IMR-90 (cell line): ENCODE measurements around the gene ACAA2. TPM values are rescaled to one million over a fixed set of nuclear protein-coding genes. Genes with fewer than 3 reads are reported as not detected.

Source experiments
- ATAC-seq: fragments of 200-7000 bp; cut with Tn5 transposase; 2 replicates; pipeline ENCODE4 v1.9.1; 2020; ENCODE audit warnings: low read depth, mild to moderate bottlenecking, moderate library complexity
- BruUV-seq: library from RNA; stranded (reverse); fragments of 400-500 nt; replicated peaks from 2 replicates; lab custom pipeline; 2021; lab: Mats Ljungman, UMichigan
- CTCF ChIA-PET: fragments of 300-600 bp; formaldehyde crosslinking; extraction: SDS; loops from one replicate; lab custom pipeline; 2021; ENCODE audit warnings: antibody characterized with exemption; lab: Yijun Ruan, JAX
- POLR2A ChIA-PET: fragments of 300-600 bp; sonication (Branson Sonifier 250); formaldehyde crosslinking; loops from one replicate; lab custom pipeline; 2022; ENCODE audit warnings: antibody characterized with exemption; ENCODE audit not compliant: unreplicated experiment; lab: Charles Lee
- DNase-seq: peaks from one replicate; pipeline ENCODE4 v3.0.0; 2013
- H2AFZ ChIP-seq: replicated peaks from 2 replicates; pipeline ENCODE3; 2013; ENCODE audit warnings: low read length, mild to moderate bottlenecking; ENCODE audit not compliant: poor library complexity
- H2AK5ac ChIP-seq: 2 replicates; pipeline ENCODE4 v1.6.1; 2013; ENCODE audit warnings: low read depth, low read length, inconsistent platforms
- H2AK9ac ChIP-seq: replicated peaks from 2 replicates; pipeline ENCODE3; 2013; ENCODE audit warnings: mild to moderate bottlenecking, low read depth, low read length, moderate library complexity; ENCODE audit not compliant: poor library complexity
- H2BK120ac ChIP-seq: 2 replicates; pipeline ENCODE4 v1.6.1; 2013; ENCODE audit warnings: low read depth, low read length, inconsistent platforms
- H2BK15ac ChIP-seq: 3 replicates; pipeline ENCODE4 v1.6.1; 2013; ENCODE audit warnings: low read depth, low read length, inconsistent platforms
- H2BK20ac ChIP-seq: 2 replicates; pipeline ENCODE4 v1.6.1; 2013; ENCODE audit warnings: low read depth, mild to moderate bottlenecking, inconsistent platforms, low read length, moderate library complexity
- H2BK5ac ChIP-seq: 2 replicates; pipeline ENCODE4 v1.6.1; 2013; ENCODE audit warnings: mild to moderate bottlenecking, low read depth, low read length, inconsistent platforms; ENCODE audit not compliant: poor library complexity, severe bottlenecking
- H3K14ac ChIP-seq: replicated peaks from 2 replicates; pipeline ENCODE4 v1.6.1; 2013; ENCODE audit warnings: low read depth, low read length, inconsistent platforms
- H3K18ac ChIP-seq: 2 replicates; pipeline ENCODE4 v1.6.1; 2013; ENCODE audit warnings: low read depth, low read length, control low read depth
- H3K23ac ChIP-seq: 2 replicates; pipeline ENCODE4 v1.6.1; 2013; ENCODE audit warnings: low read depth, low read length, inconsistent platforms
- H3K27ac ChIP-seq: 2 replicates; pipeline ENCODE4 v1.5.1; 2013; ENCODE audit warnings: mild to moderate bottlenecking, control low read depth, low read length; ENCODE audit not compliant: insufficient read depth
- H3K27me3 ChIP-seq: 2 replicates; pipeline ENCODE4 v1.6.1; 2013; ENCODE audit warnings: low read length; ENCODE audit not compliant: control insufficient read depth, insufficient read depth
- H3K36me3 ChIP-seq: 2 replicates; pipeline ENCODE4 v1.6.1; 2013; ENCODE audit warnings: low read length, mixed read lengths; ENCODE audit not compliant: control insufficient read depth, insufficient read depth
- H3K4ac ChIP-seq: 2 replicates; pipeline ENCODE4 v1.6.1; 2013; ENCODE audit warnings: low read depth, low read length, inconsistent platforms
- H3K4me1 ChIP-seq: 2 replicates; pipeline ENCODE4 v1.6.1; 2013; ENCODE audit warnings: low read length, mixed read lengths; ENCODE audit not compliant: control insufficient read depth, insufficient read depth
- H3K4me2 ChIP-seq: 2 replicates; pipeline ENCODE4 v1.6.1; 2013; ENCODE audit warnings: low read depth, mild to moderate bottlenecking, control low read depth, low read length, moderate library complexity
- H3K4me3 ChIP-seq: 2 replicates; pipeline ENCODE4 v1.5.1; 2013; ENCODE audit warnings: low read depth, mild to moderate bottlenecking, control low read depth, low read length, moderate library complexity; ENCODE audit not compliant: insufficient read depth
- H3K56ac ChIP-seq: 2 replicates; pipeline ENCODE4 v1.6.1; 2013; ENCODE audit warnings: low read length, inconsistent platforms; ENCODE audit not compliant: insufficient read depth; ENCODE audit errors: extremely low read depth
- H3K79me1 ChIP-seq, 2 experiments: 2 replicates each; pipeline ENCODE4 v1.6.1; 2013; ENCODE audit warnings: low read length in 2 of 2, inconsistent platforms in 1 of 2, low read depth in 1 of 2
- H3K9ac ChIP-seq: 2 replicates; pipeline ENCODE4 v1.6.1; 2013; ENCODE audit warnings: low read depth, low read length, control low read depth
- H3K9me1 ChIP-seq: 2 replicates; pipeline ENCODE4 v1.6.1; 2013; ENCODE audit warnings: low read length, inconsistent platforms; ENCODE audit not compliant: insufficient read depth
- H3K9me3 ChIP-seq: 2 replicates; pipeline ENCODE4 v1.6.1; 2013; ENCODE audit warnings: low read length; ENCODE audit not compliant: control insufficient read depth, insufficient read depth
- H4K20me1 ChIP-seq: 2 replicates; pipeline ENCODE4 v1.6.1; 2013; ENCODE audit warnings: low read length, inconsistent platforms; ENCODE audit not compliant: insufficient read depth
- H4K5ac ChIP-seq: 2 replicates; pipeline ENCODE4 v1.6.1; 2013; ENCODE audit warnings: mild to moderate bottlenecking, low read depth, low read length, control low read depth
- H4K8ac ChIP-seq, 2 experiments: 2 replicates each; pipeline ENCODE4 v1.6.1; 2013; ENCODE audit warnings: low read depth in 2 of 2, low read length in 2 of 2, control low read depth in 1 of 2, inconsistent platforms in 1 of 2
- H4K91ac ChIP-seq: 2 replicates; pipeline ENCODE4 v1.6.1; 2013; ENCODE audit warnings: low read depth, low read length, inconsistent platforms; ENCODE audit not compliant: insufficient read depth
- BHLHE40 ChIP-seq: fragments of 150-350 bp; IDR thresholded peaks from 2 replicates; pipeline ENCODE4 v1.6.1; 2016; ENCODE audit warnings: mild to moderate bottlenecking, low read depth, low read length
- CEBPB ChIP-seq: IDR thresholded peaks from 2 replicates; pipeline ENCODE4 v1.6.1; 2012; ENCODE audit warnings: low read depth, low read length, improper control_type of control experiment
- CHD1 ChIP-seq: IDR thresholded peaks from 2 replicates; pipeline ENCODE4 v1.6.1; 2012; ENCODE audit warnings: low read depth, low read length, improper control_type of control experiment
- CTCF ChIP-seq: conservative IDR thresholded peaks from 2 replicates; pipeline ENCODE4 v1.5.1; 2012; ENCODE audit warnings: mild to moderate bottlenecking, low read depth, low read length, improper control_type of control experiment
- ELK1 ChIP-seq: fragments of 150-350 bp; IDR thresholded peaks from 2 replicates; pipeline ENCODE4 v1.6.1; 2016; ENCODE audit warnings: low read depth, mild to moderate bottlenecking, low read length, moderate library complexity, borderline replicate concordance
- FOS ChIP-seq: fragments of 150-350 bp; IDR thresholded peaks from 2 replicates; pipeline ENCODE4 v1.6.1; 2016; ENCODE audit warnings: low read depth, low read length
- MAFK ChIP-seq: IDR thresholded peaks from 2 replicates; pipeline ENCODE4 v1.6.1; 2012; ENCODE audit warnings: low read depth, low read length, improper control_type of control experiment
- MAZ ChIP-seq: IDR thresholded peaks from 2 replicates; pipeline ENCODE4 v1.6.1; 2012; ENCODE audit warnings: low read depth, mild to moderate bottlenecking, low read length, improper control_type of control experiment, moderate library complexity, borderline replicate concordance
- MXI1 ChIP-seq: IDR thresholded peaks from 2 replicates; pipeline ENCODE4 v1.6.1; 2012; ENCODE audit warnings: low read depth, mild to moderate bottlenecking, low read length, moderate library complexity, borderline replicate concordance
- NFE2L2 ChIP-seq: fragments of 150-350 bp; IDR thresholded peaks from 2 replicates; pipeline ENCODE4 v1.6.1; 2016; ENCODE audit warnings: low read depth, mild to moderate bottlenecking, low read length
- POLR2A ChIP-seq: IDR thresholded peaks from 2 replicates; pipeline ENCODE4 v1.6.1; 2012; ENCODE audit warnings: mild to moderate bottlenecking, low read depth, low read length
- RAD21 ChIP-seq: IDR thresholded peaks from 2 replicates; pipeline ENCODE4 v1.6.1; 2012; ENCODE audit warnings: low read length, improper control_type of control experiment
- RCOR1 ChIP-seq: IDR thresholded peaks from 2 replicates; pipeline ENCODE4 v1.6.1; 2012; ENCODE audit warnings: mild to moderate bottlenecking, low read length, improper control_type of control experiment; ENCODE audit not compliant: insufficient replicate concordance
- RFX5 ChIP-seq: IDR thresholded peaks from 2 replicates; pipeline ENCODE4 v1.8.0; 2012; ENCODE audit warnings: low read depth, mild to moderate bottlenecking, low read length, moderate library complexity
- SMC3 ChIP-seq: fragments of 150-350 bp; IDR thresholded peaks from 2 replicates; pipeline ENCODE4 v1.6.1; 2016; ENCODE audit warnings: low read depth, mild to moderate bottlenecking, antibody characterized with exemption, low read length, moderate library complexity
- USF2 ChIP-seq: fragments of 150-350 bp; IDR thresholded peaks from 2 replicates; pipeline ENCODE4 v1.6.1; 2017; ENCODE audit warnings: mild to moderate bottlenecking, antibody characterized with exemption, low read length, low read depth
- WGBS, 2 experiments: methylation state at CpG; one replicate each; pipeline versions ENCODE4 v1.1.5 to v1.1.7; 2013; ENCODE audit warnings: missing lambda C conversion rate in 2 of 2; ENCODE audit not compliant: insufficient read length in 1 of 2; ENCODE audit errors: extremely low coverage in 2 of 2; 5-methylcytosine and 5-hydroxymethylcytosine counted together
- dilution Hi-C: fragments of 300-500 bp; cut with HindIII; formaldehyde crosslinking; loops from one replicate; pipeline ENCODE4 v1.14.3; 2018; ENCODE audit warnings: low sequenced_read_pairs; ENCODE audit not compliant: unreplicated experiment
- in situ Hi-C: fragments of 300-500 bp; cut with MboI; formaldehyde crosslinking; loops from 3 replicates; pipeline ENCODE4 v1.14.3; 2019; ENCODE audit warnings: low sequenced_read_pairs, inconsistent platforms, mixed read lengths
- intact Hi-C: fragments of 100-400 bp; cut with micrococcal nuclease; formaldehyde crosslinking; loops from 2 replicates; pipeline ENCODE4 v1.10.0; 2022
- polyA plus RNA-seq, 3 experiments: library from polyadenylated mRNA; depleted of rRNA; stranded (reverse); fragments of >200 nt; gene quantifications; 2 replicates each; pipeline ENCODE4 v1.2.3, GENCODE V29; 2012; ENCODE audit warnings: low replicate concordance in 1 of 3
- total RNA-seq: library from RNA; depleted of rRNA; stranded (reverse); fragments of >200 nt; gene quantifications from 2 replicates; pipeline ENCODE4 v1.2.3, GENCODE V29; 2012

The ACAA2 gene
- total and polyA plus RNA-seq, 2 of the 4 experiments (the other 2 are of a cell fraction): 24.4 to 61.5 TPM

GRCh38 chr18:49798001-49798400 lies 15.3 kb downstream of the ACAA2 start:
- Histone ChIP-seq H3K23ac (no peak overlapping the region), H3K4me2 (no peak overlapping the region), H3K18ac (no peak overlapping the region), H3K4me3 (no peak overlapping the region), H3K79me1 (peaks cover 0 to 3% of the 10 kb centered on the region in 2 experiments; a peak in 1 of 4 replicates), H3K27ac (no peak overlapping the region), H2BK5ac (no peak overlapping the region), H2BK120ac (no peak overlapping the region), H3K14ac (no peak overlapping the region), H4K20me1 (no peaks in the 10 kb centered on the region), H4K5ac (no peak overlapping the region), H3K9me3 (no peaks in the 10 kb centered on the region), H3K4ac (no peak overlapping the region), H3K9me1 (no peaks in the 10 kb centered on the region), H3K4me1 (no peaks in the 10 kb centered on the region), H2BK20ac (no peak overlapping the region), H2AK5ac (no peak overlapping the region), H2AFZ (no peak overlapping the region), H3K56ac (no peak overlapping the region), H2BK15ac (no peak overlapping the region), H4K8ac (no peak overlapping the region), H3K9ac (no peak overlapping the region), H3K27me3 (no peaks in the 10 kb centered on the region), H2AK9ac (no peak overlapping the region), H4K91ac (no peak overlapping the region), H3K36me3 (peaks cover 10% of the 10 kb centered on the region)
- no TSS peak for BruUV-seq
- intact Hi-C loops: no loop called here
- DNase-seq (no peak), ATAC-seq (no peak)
- dilution Hi-C loops: no loop called here
- in situ Hi-C loops: no loop called here
- WGBS, 2 experiments: no CpG with 5 or more reads among the region's 4 CpGs
- ChIA-PET CTCF (no interaction called here), POLR2A (no interaction called here)
- TF ChIP-seq POLR2A (no peak), CHD1 (no peak), ELK1 (no peak), BHLHE40 (no peak), CTCF (no peak), MXI1 (no peak), RCOR1 (no peak), FOS (no peak), NFE2L2 (no peak), CEBPB (no peak), RFX5 (no peak), USF2 (no peak), MAZ (no peak), RAD21 (no peak), MAFK (no peak), SMC3 (no peak)
